Parathyroid adenoma (tissue), 2 donors: ENCODE data around the gene RAB30.

ENCODE experiments used
- H2AFZ ChIP-seq: fragments of 300-600 bp; sonication (generic); one replicate; pipeline ENCODE4 v1.7.0; 2017; ENCODE audit warnings: antibody characterized with exemption, mild to moderate bottlenecking
- H3K27ac ChIP-seq: fragments of 300-600 bp; sonication (generic); one replicate; pipeline ENCODE4 v1.7.0; 2017
- H3K27me3 ChIP-seq: fragments of 300-600 bp; sonication (generic); one replicate; pipeline ENCODE4 v1.7.0; 2017; ENCODE audit warnings: low read length; ENCODE audit not compliant: control insufficient read depth, insufficient read depth
- H3K36me3 ChIP-seq: fragments of 300-600 bp; sonication (generic); one replicate; pipeline ENCODE4 v1.7.0; 2017; ENCODE audit warnings: low read length; ENCODE audit not compliant: control insufficient read depth, insufficient read depth
- H3K4me1 ChIP-seq: fragments of 300-600 bp; sonication (generic); one replicate; pipeline ENCODE4 v1.7.0; 2017; ENCODE audit warnings: control low read depth
- H3K4me2 ChIP-seq: fragments of 300-600 bp; sonication (generic); one replicate; pipeline ENCODE4 v1.7.0; 2017; ENCODE audit warnings: low read length
- H3K4me3 ChIP-seq: fragments of 300-600 bp; sonication (generic); one replicate; pipeline ENCODE4 v1.7.0; 2017; ENCODE audit warnings: low read depth, low read length
- H3K79me2 ChIP-seq: fragments of 300-600 bp; sonication (generic); one replicate; pipeline ENCODE4 v1.7.0; 2017; ENCODE audit warnings: control low read depth
- H3K9ac ChIP-seq: fragments of 300-600 bp; sonication (generic); one replicate; pipeline ENCODE4 v1.7.0; 2017; ENCODE audit warnings: mild to moderate bottlenecking
- H3K9me3 ChIP-seq: fragments of 300-600 bp; sonication (generic); one replicate; pipeline ENCODE4 v1.7.0; 2017; ENCODE audit warnings: low read length; ENCODE audit not compliant: control insufficient read depth
- TF ChIP-seq, protein P1 (sequence below): fragments of 300-600 bp; sonication (generic); IDR thresholded peaks from one replicate; pipeline ENCODE4 v1.7.0; 2017; ENCODE audit warnings: antibody characterized with exemption, mild to moderate bottlenecking
- donor health status: primary hyperparathyroidism.

Gene RAB30

DNA sequence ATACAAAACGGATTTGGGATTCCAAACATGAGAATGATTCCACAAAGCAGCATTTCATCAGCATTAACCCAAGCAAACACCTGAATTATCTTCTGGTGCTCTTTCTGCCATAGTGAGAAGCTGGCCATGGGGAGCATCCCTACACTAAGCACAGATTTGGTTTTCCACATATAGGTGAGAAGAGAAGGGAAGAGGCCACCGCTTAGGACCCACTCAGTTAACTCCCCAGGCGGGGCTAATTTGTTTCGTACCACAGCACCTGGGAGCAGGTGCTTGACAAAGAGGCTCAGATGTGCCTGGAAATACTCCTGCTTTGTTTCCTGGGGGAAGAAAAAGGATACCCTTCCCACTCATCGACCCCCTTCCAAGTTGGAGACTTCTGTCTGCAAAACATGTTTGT is 64.2 kb downstream of the RAB30 start:
- Histone ChIP-seq H3K4me2 (no peak overlapping the region), H3K4me1 (no peaks in the 10 kb centered on the region), H3K27me3 (no peaks in the 10 kb centered on the region), H3K9me3 (no peaks in the 10 kb centered on the region), H3K9ac (no peak overlapping the region), H3K27ac (no peak overlapping the region), H3K79me2 (no peaks in the 10 kb centered on the region), H3K4me3 (no peak overlapping the region), H3K36me3 (no peaks in the 10 kb centered on the region), H2AFZ (peak overlapping the region; percentile 6)
- TF ChIP-seq, protein P1, sequence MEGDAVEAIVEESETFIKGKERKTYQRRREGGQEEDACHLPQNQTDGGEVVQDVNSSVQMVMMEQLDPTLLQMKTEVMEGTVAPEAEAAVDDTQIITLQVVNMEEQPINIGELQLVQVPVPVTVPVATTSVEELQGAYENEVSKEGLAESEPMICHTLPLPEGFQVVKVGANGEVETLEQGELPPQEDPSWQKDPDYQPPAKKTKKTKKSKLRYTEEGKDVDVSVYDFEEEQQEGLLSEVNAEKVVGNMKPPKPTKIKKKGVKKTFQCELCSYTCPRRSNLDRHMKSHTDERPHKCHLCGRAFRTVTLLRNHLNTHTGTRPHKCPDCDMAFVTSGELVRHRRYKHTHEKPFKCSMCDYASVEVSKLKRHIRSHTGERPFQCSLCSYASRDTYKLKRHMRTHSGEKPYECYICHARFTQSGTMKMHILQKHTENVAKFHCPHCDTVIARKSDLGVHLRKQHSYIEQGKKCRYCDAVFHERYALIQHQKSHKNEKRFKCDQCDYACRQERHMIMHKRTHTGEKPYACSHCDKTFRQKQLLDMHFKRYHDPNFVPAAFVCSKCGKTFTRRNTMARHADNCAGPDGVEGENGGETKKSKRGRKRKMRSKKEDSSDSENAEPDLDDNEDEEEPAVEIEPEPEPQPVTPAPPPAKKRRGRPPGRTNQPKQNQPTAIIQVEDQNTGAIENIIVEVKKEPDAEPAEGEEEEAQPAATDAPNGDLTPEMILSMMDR = no peak

DNA sequence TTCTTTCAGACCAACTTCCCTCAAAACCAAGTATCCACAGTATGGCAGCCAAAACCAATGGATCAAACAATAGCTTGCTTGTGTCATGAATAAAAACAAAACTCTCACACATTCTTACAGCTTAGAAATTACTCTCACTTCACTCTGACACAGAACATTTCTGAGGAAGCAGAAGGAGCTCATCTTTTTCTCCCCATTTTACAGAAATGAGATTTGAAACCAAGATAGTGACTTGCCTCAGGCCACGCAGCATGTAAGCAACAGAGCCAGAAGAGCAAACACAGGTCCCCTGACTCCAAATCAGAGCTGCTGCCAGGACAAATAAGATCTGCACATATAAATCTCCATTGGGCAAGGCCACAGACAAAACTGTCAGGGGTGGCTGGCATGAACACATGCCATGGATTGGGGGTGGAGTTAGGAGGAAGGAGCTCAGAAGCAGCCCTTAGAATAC is 64.8 kb downstream of the RAB30 start:
- no peak overlapping the region for H3K27ac ChIP-seq
- no peak overlapping the region for H3K9ac ChIP-seq
- H3K4me1 ChIP-seq = no peaks in the 10 kb centered on the region
- H2AFZ ChIP-seq = no peak overlapping the region
- H3K4me2 ChIP-seq = no peak overlapping the region
- H3K79me2 ChIP-seq = no peaks in the 10 kb centered on the region
- no peak overlapping the region for H3K4me3 ChIP-seq
- H3K36me3 ChIP-seq = no peaks in the 10 kb centered on the region
- H3K27me3 ChIP-seq = no peaks in the 10 kb centered on the region
- H3K9me3 ChIP-seq = no peaks in the 10 kb centered on the region
- TF ChIP-seq, protein P1 = no peak

DNA sequence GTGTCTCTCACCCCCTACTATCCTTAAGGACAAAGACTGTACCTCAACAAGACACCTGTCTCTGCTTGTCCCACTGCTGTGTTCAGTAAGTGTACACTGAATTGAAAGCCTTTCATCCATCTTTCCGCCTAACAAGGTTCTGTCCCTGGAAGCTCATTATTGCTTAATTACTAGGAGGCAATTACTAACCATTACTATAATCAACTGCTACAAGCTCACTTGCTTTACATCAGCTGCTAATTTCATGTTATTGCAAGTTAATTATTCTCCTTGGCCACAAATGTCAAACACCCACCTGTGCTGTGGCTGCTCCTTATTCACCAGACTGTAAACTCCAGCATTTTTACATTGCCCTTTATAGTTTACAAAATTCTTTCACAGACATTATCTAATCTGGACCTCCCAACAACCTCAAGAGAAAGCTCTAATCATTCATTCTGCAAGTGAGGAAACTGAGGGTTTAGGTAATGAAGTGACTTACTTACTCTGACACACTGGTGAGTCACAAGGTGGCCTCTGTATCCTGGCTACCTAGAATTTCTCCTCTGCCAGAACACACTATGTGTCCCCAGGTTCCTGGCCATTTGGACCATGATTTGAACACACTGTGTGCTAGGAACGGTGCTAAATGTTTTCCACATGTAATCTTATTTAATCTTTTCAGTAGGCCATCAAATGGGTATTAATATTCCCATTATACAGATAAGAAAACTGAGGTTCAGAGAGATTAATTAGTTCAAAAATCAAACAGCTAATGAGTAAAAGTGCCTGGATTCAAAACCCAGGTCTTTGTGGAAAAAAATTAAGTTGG is 66.7 kb downstream of the RAB30 start:
- H2AFZ ChIP-seq = no peak overlapping the region
- no peaks in the 10 kb centered on the region for H3K9me3 ChIP-seq
- no peaks in the 10 kb centered on the region for H3K79me2 ChIP-seq
- H3K27me3 ChIP-seq = no peaks in the 10 kb centered on the region
- no peak overlapping the region for H3K27ac ChIP-seq
- no peak overlapping the region for H3K4me2 ChIP-seq
- no peaks in the 10 kb centered on the region for H3K4me1 ChIP-seq
- H3K4me3 ChIP-seq = no peak overlapping the region
- TF ChIP-seq, protein P1 = no peak
- no peak overlapping the region for H3K9ac ChIP-seq
- no peaks in the 10 kb centered on the region for H3K36me3 ChIP-seq

DNA sequence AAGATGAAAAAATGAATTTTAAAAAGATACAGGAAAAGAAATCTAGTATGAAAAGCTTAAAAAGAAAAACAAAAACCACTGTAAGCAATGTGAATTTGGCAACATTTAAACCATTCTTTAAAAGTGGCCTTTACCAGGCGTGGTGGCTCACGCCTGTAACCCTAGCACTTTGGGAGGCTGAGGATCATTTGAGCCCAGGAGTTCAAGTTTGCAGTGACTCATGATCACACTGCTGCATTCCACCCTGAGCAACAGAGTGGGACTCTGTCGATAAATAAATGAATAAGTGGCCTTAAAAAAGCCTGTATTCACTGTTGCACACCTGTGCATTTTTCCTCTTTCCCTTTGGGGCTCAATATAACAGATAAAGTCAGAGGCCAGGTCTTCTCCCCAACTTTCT is 69.2 kb downstream of the RAB30 start:
- H3K9ac ChIP-seq = no peak overlapping the region
- H3K4me1 ChIP-seq = no peaks in the 10 kb centered on the region
- H3K27me3 ChIP-seq = no peaks in the 10 kb centered on the region
- H3K79me2 ChIP-seq = no peaks in the 10 kb centered on the region
- TF ChIP-seq, protein P1 = no peak
- H3K4me3 ChIP-seq = no peak overlapping the region
- H2AFZ ChIP-seq = no peak overlapping the region
- no peaks in the 10 kb centered on the region for H3K9me3 ChIP-seq
- H3K36me3 ChIP-seq = no peaks in the 10 kb centered on the region
- H3K4me2 ChIP-seq = no peak overlapping the region
- no peak overlapping the region for H3K27ac ChIP-seq

DNA sequence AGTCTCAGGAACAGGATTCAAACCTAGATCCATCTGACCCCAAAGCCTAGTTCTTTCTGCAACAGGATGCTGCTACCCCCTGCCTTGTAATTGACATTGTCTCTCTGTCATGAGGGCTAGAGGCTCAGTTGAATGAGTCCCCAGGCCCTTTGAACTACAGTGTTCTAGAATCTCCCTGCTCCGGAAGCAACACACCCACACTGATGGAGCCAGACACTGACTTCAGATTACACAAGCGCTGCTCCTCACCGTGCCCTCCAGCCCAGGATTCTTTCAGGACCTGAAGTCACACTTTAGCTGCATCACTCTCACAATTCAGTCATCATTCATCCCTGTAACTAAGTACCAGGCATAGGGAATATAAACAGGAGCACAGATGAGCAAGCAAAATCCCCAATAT is 69.6 kb downstream of the RAB30 start:
- no peak overlapping the region for H3K4me3 ChIP-seq
- H2AFZ ChIP-seq = no peak overlapping the region
- H3K36me3 ChIP-seq = no peaks in the 10 kb centered on the region
- TF ChIP-seq, protein P1 = no peak
- no peak overlapping the region for H3K4me2 ChIP-seq
- no peaks in the 10 kb centered on the region for H3K27me3 ChIP-seq
- H3K27ac ChIP-seq = no peak overlapping the region
- H3K9ac ChIP-seq = no peak overlapping the region
- no peaks in the 10 kb centered on the region for H3K4me1 ChIP-seq
- H3K9me3 ChIP-seq = no peaks in the 10 kb centered on the region
- no peaks in the 10 kb centered on the region for H3K79me2 ChIP-seq
